ENCODE measurements around the gene MRPL23. TPM values are rescaled to one million over a fixed set of nuclear protein-coding genes. Genes with fewer than 3 reads are reported as not detected.
"Not testable (repeated sequence)": the region's sequence is repeated elsewhere in the genome, so short reads cannot be mapped to it uniquely, and the experiment has no call there.

The MRPL23 gene
- total RNA-seq, 1 donor from 2014 or later = 163 TPM

DNA sequence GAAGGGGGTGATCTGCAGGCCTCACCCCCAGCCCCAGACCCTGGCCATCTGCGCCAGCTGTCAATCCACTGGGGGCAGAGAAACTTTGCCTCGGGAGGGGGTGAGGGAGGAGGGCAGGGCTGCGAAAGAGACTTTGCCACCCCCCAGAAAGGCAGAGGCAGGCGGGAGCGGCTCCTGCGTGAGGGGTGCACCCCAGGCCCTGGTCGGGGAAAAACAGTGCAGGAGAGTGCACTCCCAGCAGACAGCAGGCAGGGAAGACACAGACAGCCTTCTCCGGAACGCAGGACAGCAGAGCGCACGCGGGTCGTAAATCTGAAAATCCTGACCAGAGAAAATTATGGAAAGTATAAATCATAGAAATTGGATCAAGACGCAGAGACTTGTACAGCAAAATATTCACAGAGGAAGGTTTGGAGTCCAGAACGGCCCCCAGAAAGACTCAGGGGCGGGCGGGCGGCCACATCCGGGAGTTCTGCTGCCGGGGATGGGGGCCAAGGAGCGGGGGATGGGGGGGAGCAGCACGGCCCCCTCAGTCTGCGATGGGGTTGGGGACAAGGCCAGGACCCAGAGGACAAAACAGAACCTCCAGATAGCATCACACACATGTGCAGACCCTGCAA, 8.0 kb upstream of the MRPL23 start:
- H3K27me3 ChIP-seq (ENCODE audit: control insufficient read depth, insufficient read depth, low read length) = peaks cover 5% of the 10 kb centered on the region
- H3K36me3 ChIP-seq (ENCODE audit: control insufficient read depth, insufficient read depth, low read length) = no peaks in the 10 kb centered on the region
- TF ChIP-seq, protein P1, sequence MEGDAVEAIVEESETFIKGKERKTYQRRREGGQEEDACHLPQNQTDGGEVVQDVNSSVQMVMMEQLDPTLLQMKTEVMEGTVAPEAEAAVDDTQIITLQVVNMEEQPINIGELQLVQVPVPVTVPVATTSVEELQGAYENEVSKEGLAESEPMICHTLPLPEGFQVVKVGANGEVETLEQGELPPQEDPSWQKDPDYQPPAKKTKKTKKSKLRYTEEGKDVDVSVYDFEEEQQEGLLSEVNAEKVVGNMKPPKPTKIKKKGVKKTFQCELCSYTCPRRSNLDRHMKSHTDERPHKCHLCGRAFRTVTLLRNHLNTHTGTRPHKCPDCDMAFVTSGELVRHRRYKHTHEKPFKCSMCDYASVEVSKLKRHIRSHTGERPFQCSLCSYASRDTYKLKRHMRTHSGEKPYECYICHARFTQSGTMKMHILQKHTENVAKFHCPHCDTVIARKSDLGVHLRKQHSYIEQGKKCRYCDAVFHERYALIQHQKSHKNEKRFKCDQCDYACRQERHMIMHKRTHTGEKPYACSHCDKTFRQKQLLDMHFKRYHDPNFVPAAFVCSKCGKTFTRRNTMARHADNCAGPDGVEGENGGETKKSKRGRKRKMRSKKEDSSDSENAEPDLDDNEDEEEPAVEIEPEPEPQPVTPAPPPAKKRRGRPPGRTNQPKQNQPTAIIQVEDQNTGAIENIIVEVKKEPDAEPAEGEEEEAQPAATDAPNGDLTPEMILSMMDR (IDR thresholded peaks at IDR 0.05; ENCODE audit: insufficient read depth, low read length, poor library complexity, severe bottlenecking) = no peak
- no peak overlapping the region for H3K4me3 ChIP-seq (ENCODE audit: low read depth, low read length)
- no peak for DNase-seq (ENCODE audit: low read depth)

DNA sequence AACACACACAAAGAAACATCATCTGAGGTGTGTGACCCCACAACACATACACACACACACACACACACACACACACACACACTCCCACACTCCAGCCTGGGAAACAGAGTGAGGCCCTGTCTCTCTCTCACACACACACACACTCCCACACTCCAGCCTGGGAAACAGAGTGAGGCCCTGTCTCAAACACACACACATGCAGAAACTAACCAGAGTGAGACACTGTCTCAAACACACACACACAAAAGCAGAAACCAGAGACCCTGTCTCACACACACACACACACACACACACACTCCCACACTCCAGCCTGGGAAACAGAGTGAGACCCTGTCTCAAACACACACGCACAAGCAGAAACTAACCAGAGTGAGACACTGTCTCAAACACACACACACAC, 7.3 kb upstream of the MRPL23 start:
- H3K27me3 ChIP-seq (ENCODE audit: control insufficient read depth, insufficient read depth, low read length); H3K36me3 ChIP-seq (ENCODE audit: control insufficient read depth, insufficient read depth, low read length); H3K4me3 ChIP-seq (ENCODE audit: low read depth, low read length): not testable (repeated sequence)
- DNase-seq (ENCODE audit: low read depth) = peak; percentile 1

DNA sequence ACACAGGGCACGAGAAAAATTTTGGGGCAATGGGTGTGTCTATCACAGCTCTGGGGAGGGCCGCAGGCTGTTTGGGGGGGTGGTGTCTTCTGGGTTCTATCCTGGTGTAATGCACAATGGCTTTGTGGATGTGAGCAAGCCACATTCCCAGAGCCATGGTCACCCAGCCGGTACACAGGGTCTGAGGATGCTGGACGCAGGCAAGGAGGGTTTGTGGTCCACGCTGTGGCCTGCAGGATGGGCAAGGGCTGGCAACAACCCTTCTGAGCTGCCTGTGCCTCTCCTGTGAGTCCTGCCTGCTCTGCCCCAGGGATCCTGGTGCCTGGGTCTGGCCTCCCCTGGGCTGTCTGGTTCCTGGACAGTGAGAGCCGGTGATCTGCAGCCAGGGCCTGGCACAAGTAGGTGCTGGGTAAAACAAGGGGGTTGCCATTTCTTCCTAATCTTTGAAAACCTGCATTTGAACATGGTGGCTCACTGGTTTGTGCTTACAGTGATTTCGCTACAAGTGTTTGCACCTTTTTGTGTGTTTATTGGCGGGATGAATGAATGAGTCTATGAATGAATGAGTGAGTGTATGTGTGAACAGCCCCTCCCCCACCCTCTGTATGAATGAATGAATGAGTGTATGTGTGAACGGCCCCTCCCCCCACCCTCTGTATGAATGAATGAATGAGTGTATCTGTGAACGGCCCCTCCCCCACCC, 4.4 kb upstream of the MRPL23 start:
- no peak overlapping the region for H3K4me3 ChIP-seq (ENCODE audit: low read depth, low read length)
- DNase-seq (ENCODE audit: low read depth) = no peak
- H3K36me3 ChIP-seq (ENCODE audit: control insufficient read depth, insufficient read depth, low read length) = no peaks in the 10 kb centered on the region
- TF ChIP-seq, protein P1 (IDR thresholded peaks at IDR 0.05; ENCODE audit: insufficient read depth, low read length, poor library complexity, severe bottlenecking) = no peak
- peaks cover 3% of the 10 kb centered on the region for H3K27me3 ChIP-seq (ENCODE audit: control insufficient read depth, insufficient read depth, low read length)

DNA sequence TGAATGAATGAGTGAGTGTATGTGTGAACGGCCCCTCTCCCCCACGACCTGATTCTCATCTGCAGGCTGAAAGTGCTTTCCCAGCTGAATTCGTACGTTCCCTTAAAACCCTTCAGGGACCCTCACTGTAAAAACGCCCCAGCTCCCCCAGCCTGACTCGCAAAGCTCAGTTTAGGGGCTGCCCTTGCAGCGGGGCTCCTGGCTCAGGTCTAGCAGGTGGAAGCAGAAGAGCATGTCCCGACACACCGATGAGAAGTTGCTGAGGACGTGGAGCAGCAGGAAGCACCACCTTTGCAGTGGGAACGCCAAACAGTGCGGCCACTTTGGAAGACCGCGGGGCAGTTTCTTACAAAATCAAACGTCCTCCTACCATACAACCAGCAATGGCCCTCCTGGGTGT, 3.6 kb upstream of the MRPL23 start:
- Histone ChIP-seq H3K36me3 (ENCODE audit: control insufficient read depth, insufficient read depth, low read length) (no peaks in the 10 kb centered on the region), H3K4me3 (ENCODE audit: low read depth, low read length) (no peak overlapping the region), H3K27me3 (ENCODE audit: control insufficient read depth, insufficient read depth, low read length) (peaks cover 3% of the 10 kb centered on the region)
- no peak for DNase-seq (ENCODE audit: low read depth)
- TF ChIP-seq, protein P1 (IDR thresholded peaks at IDR 0.05; ENCODE audit: insufficient read depth, low read length, poor library complexity, severe bottlenecking) = no peak

DNA sequence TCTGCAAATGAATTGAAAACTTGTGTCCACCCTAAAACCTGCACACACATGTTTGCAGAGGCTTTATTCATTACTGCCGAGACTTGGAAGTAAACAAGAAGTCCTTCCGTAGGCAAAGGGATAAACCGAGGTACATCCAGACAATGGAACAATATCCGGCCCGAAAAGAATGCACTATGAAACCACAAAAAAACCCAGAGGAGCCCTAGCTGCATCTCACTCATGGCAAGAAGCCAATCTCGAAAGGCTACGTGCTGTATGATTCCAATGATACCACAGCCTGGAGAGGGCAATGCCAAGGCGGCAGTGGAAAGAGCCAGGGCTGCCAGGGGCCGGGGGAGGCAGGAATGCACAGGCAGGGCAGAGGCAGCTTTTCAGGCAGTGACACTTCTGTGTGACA, 3.2 kb upstream of the MRPL23 start:
- H3K27me3 ChIP-seq (ENCODE audit: control insufficient read depth, insufficient read depth, low read length) = peaks cover 2% of the 10 kb centered on the region
- H3K36me3 ChIP-seq (ENCODE audit: control insufficient read depth, insufficient read depth, low read length) = no peaks in the 10 kb centered on the region
- no peak for DNase-seq (ENCODE audit: low read depth)
- no peak overlapping the region for H3K4me3 ChIP-seq (ENCODE audit: low read depth, low read length)
- TF ChIP-seq, protein P1 (IDR thresholded peaks at IDR 0.05; ENCODE audit: insufficient read depth, low read length, poor library complexity, severe bottlenecking) = no peak

DNA sequence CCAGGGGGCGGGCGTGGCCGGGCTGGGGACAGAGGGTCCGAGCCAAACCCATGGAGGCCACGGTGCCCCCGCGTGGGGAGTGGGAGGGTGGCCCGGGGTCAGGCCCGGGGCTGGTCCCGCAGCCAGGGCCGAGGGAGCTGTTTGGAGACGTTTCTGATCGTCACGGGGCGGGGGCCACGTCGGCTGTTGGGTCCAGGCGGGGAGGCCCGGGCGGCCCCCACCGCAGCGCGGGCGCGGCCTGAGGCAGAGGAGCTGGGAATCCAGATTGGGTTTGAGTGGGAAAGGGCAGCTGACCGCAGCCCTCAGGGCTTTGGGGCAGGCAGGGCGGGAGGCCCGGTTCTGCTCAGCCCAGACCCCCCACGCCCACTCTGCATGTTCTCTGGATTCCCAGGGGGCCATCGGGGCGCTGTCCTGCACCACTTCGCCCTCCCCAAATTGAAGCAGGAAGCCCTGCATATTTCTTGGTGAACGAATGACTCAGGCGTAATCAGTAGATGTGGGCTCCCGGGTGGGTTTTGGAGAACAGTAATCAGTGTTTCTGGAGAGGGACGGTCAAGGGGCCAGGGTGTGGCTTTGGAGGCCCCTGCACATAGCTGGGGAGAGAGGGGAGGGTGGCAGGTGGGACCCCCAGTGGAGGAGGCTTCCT, 583 bp downstream of the MRPL23 start:
- TF ChIP-seq, protein P1 (IDR thresholded peaks at IDR 0.05; ENCODE audit: insufficient read depth, low read length, poor library complexity, severe bottlenecking) = no peak
- no peaks in the 10 kb centered on the region for H3K36me3 ChIP-seq (ENCODE audit: control insufficient read depth, insufficient read depth, low read length)
- no peak for DNase-seq (ENCODE audit: low read depth)

More for the DNA sequence above, 583 bp downstream of the MRPL23 start:
- no peak overlapping the region for H3K4me3 ChIP-seq (ENCODE audit: low read depth, low read length)
- no peaks in the 10 kb centered on the region for H3K27me3 ChIP-seq (ENCODE audit: control insufficient read depth, insufficient read depth, low read length)

Measured in kidney epithelial cell (primary cell).